ENCODE data around the gene ANXA2.

GRCh38 chr15:60379525-60380274 lies 18.1 kb downstream of the ANXA2 start:
- no peak for TF ChIP-seq CTCF (IDR thresholded peaks at IDR 0.05)
- TF ChIP-seq POLR2A (IDR thresholded peaks at IDR 0.05), result no peak
